Neural crest cell (in vitro differentiated cells): ENCODE measurements around the gene FLYWCH2. TPM values are rescaled to one million over a fixed set of nuclear protein-coding genes. Genes with fewer than 3 reads are reported as not detected.
"Not testable (repeated sequence)": the region's sequence is repeated elsewhere in the genome, so short reads cannot be mapped to it uniquely, and the experiment has no call there.

Source experiments
- DNase-seq: peaks from one replicate; pipeline ENCODE4 v3.0.0; 2021; ENCODE audit warnings: low read depth, mixed read lengths, low spot score
- H3K27ac Mint-ChIP-seq: one replicate; pipeline ENCODE4 v1.8.0; 2021; ENCODE audit warnings: mild to moderate bottlenecking, mixed read lengths; ENCODE audit not compliant: unreplicated experiment
- H3K27me3 Mint-ChIP-seq: 2 replicates; pipeline ENCODE4 v1.8.0; 2021; ENCODE audit warnings: low read depth, mild to moderate bottlenecking, mixed read lengths
- H3K36me3 Mint-ChIP-seq: 2 replicates; pipeline ENCODE4 v1.8.0; 2021; ENCODE audit warnings: low read depth, mild to moderate bottlenecking, mixed read lengths
- H3K4me1 Mint-ChIP-seq: 2 replicates; pipeline ENCODE4 v1.8.0; 2021; ENCODE audit warnings: mixed read lengths
- H3K4me3 Mint-ChIP-seq: one replicate; pipeline ENCODE4 v1.8.0; 2021; ENCODE audit warnings: mild to moderate bottlenecking, mixed read lengths
- H3K9me3 Mint-ChIP-seq: 2 replicates; pipeline ENCODE4 v1.8.0; 2021; ENCODE audit warnings: mixed read lengths
- CTCF ChIP-seq: fragments of 200-600 bp; sonication (generic); conservative IDR thresholded peaks from 2 replicates; pipeline ENCODE4 v1.5.0; 2021; ENCODE audit warnings: antibody characterized with exemption, mild to moderate bottlenecking
- total RNA-seq: library from RNA; stranded (reverse); gene quantifications from 2 replicates; pipeline ENCODE4 v1.2.1, GENCODE V29; 2021

FLYWCH2 gene
- total RNA-seq, 1 donor from 2014 or later, result 32.3 TPM

- Mint-ChIP-seq H3K4me1 (no peaks in the 10 kb centered on the region), H3K36me3 (peaks cover under 1% of the 10 kb centered on the region), H3K4me3 (no peak overlapping the region), H3K9me3 (no peaks in the 10 kb centered on the region), H3K27me3 (no peaks in the 10 kb centered on the region), H3K27ac (no peak overlapping the region)
- TF ChIP-seq CTCF, result no peak
- no peak for DNase-seq
Measured at GRCh38 chr16:2938206-2938605, 55.2 kb downstream of the FLYWCH2 start.

- Mint-ChIP-seq H3K9me3 (no peaks in the 10 kb centered on the region), H3K4me3 (no peak overlapping the region), H3K27ac (no peak overlapping the region), H3K36me3 (peaks cover 3% of the 10 kb centered on the region), H3K4me1 (no peaks in the 10 kb centered on the region), H3K27me3 (no peaks in the 10 kb centered on the region)
- DNase-seq, result no peak
- TF ChIP-seq CTCF, result no peak
Measured at GRCh38 chr16:2939968-2940367, 57.0 kb downstream of the FLYWCH2 start.

- peaks cover 9% of the 10 kb centered on the region for H3K36me3 Mint-ChIP-seq
- no peaks in the 10 kb centered on the region for H3K27me3 Mint-ChIP-seq
- no peak overlapping the region for H3K4me3 Mint-ChIP-seq
- H3K27ac Mint-ChIP-seq, result no peak overlapping the region
- no peak for DNase-seq
- H3K9me3 Mint-ChIP-seq, result peaks cover 4% of the 10 kb centered on the region
- TF ChIP-seq CTCF, result no peak
- no peaks in the 10 kb centered on the region for H3K4me1 Mint-ChIP-seq
Measured at GRCh38 chr16:2942045-2942444, 59.0 kb downstream of the FLYWCH2 start.

- H3K9me3 Mint-ChIP-seq, H3K4me1 Mint-ChIP-seq, H3K27ac Mint-ChIP-seq, DNase-seq, H3K27me3 Mint-ChIP-seq, H3K4me3 Mint-ChIP-seq: not testable (repeated sequence)
- H3K36me3 Mint-ChIP-seq, result peaks cover 10% of the 10 kb centered on the region
Measured at GRCh38 chr16:2943716-2944115, 60.7 kb downstream of the FLYWCH2 start.

GRCh38 chr16:2946649-2947048 is 63.6 kb downstream of the FLYWCH2 start:
- DNase-seq, result no peak
- Mint-ChIP-seq H3K36me3 (peaks cover 10% of the 10 kb centered on the region), H3K4me3 (no peak overlapping the region), H3K4me1 (no peaks in the 10 kb centered on the region), H3K27me3 (no peaks in the 10 kb centered on the region), H3K27ac (no peak overlapping the region), H3K9me3 (peaks cover 4% of the 10 kb centered on the region)
- no peak for TF ChIP-seq CTCF

Other genes starting within 250 kb of the FLYWCH2 start
- 27.4 and 27.7 TPM in 2 replicates for gene KCTD5, start 200.7 kb upstream of the FLYWCH2 start, total RNA-seq
- gene PRSS27, start 163.0 kb upstream of the FLYWCH2 start, total RNA-seq, result 5.3 and 7.8 TPM in 2 replicates
- 779 and 803 TPM in 2 replicates for gene SRRM2, start 130.6 kb upstream of the FLYWCH2 start, total RNA-seq
- gene ELOB, start 105.9 kb upstream of the FLYWCH2 start, total RNA-seq, result 249 and 261 TPM in 2 replicates
- gene PRSS33, start 95.7 kb upstream of the FLYWCH2 start, total RNA-seq, result 0.23 and 0.39 TPM in 2 replicates
- gene PRSS41, start 84.7 kb upstream of the FLYWCH2 start, total RNA-seq, result not detected in 2 replicates
- gene PRSS21, start 66.0 kb upstream of the FLYWCH2 start, total RNA-seq, result not detected in 2 replicates
- not detected in 2 replicates for gene ZG16B, start 52.9 kb upstream of the FLYWCH2 start, total RNA-seq
- gene PRSS22, start 25.0 kb upstream of the FLYWCH2 start, total RNA-seq, result not detected in 2 replicates
- 26.4 and 26.7 TPM in 2 replicates for gene FLYWCH1, start 28.7 kb downstream of the FLYWCH2 start, total RNA-seq
- gene KREMEN2, start 81.1 kb downstream of the FLYWCH2 start, total RNA-seq, result 1.0 TPM in 2 replicates
- 53.3 and 53.4 TPM in 2 replicates for gene PAQR4, start 86.1 kb downstream of the FLYWCH2 start, total RNA-seq
- gene PKMYT1, start 97.2 kb downstream of the FLYWCH2 start, total RNA-seq, result 80.1 and 82.2 TPM in 2 replicates
- gene CLDN9, start 129.7 kb downstream of the FLYWCH2 start, total RNA-seq, result not detected in 2 replicates
- gene CLDN6, start 135.0 kb downstream of the FLYWCH2 start, total RNA-seq, result 0.47 and 0.55 TPM in 2 replicates
- 3.1 and 3.5 TPM in 2 replicates for gene TNFRSF12A, start 137.2 kb downstream of the FLYWCH2 start, total RNA-seq
- gene HCFC1R1, start 140.7 kb downstream of the FLYWCH2 start, total RNA-seq, result 23.7 and 28.6 TPM in 2 replicates
- gene THOC6, start 140.8 kb downstream of the FLYWCH2 start, total RNA-seq, result 62.5 and 68.0 TPM in 2 replicates
- not detected in 2 replicates for gene BICDL2, start 153.7 kb downstream of the FLYWCH2 start, total RNA-seq
- 0.64 and 0.96 TPM in 2 replicates for gene MMP25, start 163.3 kb downstream of the FLYWCH2 start, total RNA-seq
- not detected in 2 replicates for gene IL32, start 182.4 kb downstream of the FLYWCH2 start, total RNA-seq
- not detected in 2 replicates for gene ZSCAN10, start 216.1 kb downstream of the FLYWCH2 start, total RNA-seq
- gene ZNF205, start 229.4 kb downstream of the FLYWCH2 start, total RNA-seq, result 19.7 and 21.1 TPM in 2 replicates